NCI-H2196 treated with DMSO at 0.1 percent for 48 hours (cell line): ENCODE results near the gene CRYBA4.
"Not testable (repeated sequence)": the region's sequence is repeated elsewhere in the genome, so short reads cannot be mapped to it uniquely, and the experiment has no call there.

Experiments used
- DNase-seq: peaks from one replicate; lab custom pipeline; 2025; ENCODE audit not compliant: unreplicated experiment; lab: John Stamatoyannopoulos, UW

The CRYBA4 gene

GRCh38 chr22:26593763-26594162 is 28.0 kb upstream of the CRYBA4 start:
- DNase-seq, result no peak

- DNase-seq, result no peak
Observed at GRCh38 chr22:26597026-26597425, 24.7 kb upstream of the CRYBA4 start.

GRCh38 chr22:26597480-26597879 is 24.3 kb upstream of the CRYBA4 start:
- DNase-seq, result no peak

DNA sequence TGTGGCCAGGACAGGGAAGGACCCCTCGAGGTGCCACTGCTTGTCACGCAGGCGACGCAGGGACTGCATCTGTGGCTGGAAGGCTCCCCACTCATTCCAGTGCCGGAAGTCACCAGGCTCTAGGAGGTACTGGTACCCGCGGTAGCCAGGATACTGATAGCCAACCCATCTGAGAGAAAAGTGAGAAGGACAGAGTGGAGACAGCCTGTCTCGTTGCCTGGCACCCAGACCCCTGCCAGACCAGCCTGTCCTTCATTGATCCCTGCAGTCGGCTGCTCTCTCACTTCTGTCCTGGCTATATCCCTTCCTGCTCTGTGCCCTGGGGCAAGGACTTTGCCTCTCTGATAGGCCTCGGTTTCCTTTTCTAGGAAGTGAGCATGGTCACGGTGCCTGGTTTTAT is 22.3 kb upstream of the CRYBA4 start:
- DNase-seq, result no peak

GRCh38 chr22:26601726-26602125 is 20.0 kb upstream of the CRYBA4 start:
- no peak for DNase-seq

DNA sequence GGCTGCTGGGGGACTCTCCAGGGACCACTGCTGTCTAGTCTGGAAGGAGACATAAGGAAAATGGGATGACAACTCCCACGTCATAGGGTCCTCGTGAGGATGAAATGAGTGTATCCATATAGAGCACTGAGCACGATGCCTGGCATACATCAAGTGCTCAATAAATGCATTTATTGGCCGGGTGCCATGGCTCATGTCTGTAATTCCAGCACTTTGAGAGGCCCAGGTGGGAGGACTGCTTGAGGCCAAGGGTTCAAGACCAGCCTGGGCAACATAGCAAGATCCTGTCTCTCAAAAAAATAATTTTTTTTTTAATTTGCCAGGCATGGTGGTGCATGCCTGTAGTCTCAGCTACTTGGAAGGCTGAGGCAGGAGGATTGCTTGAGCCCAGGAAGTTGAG is 19.6 kb upstream of the CRYBA4 start:
- no peak for DNase-seq

DNA sequence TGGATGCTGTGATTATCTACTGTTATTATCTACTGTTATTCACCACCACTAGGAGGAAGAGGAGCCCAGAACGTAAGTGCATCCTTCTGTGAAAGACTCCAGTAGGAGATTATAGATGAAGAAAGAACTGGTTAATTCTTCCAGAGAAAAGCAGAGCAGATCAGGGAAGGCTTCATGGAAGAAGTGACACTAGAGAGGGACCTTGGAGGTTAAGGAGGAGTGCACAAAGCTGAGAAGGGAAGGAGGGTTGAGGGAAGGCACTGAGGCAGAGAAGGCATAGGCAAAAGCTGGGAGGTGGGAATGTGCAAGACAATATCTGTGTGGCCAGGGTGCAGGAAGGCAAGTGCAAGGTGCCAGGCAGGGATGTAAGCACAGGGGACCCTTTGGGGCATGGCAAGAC is 17.4 kb upstream of the CRYBA4 start:
- no peak for DNase-seq

DNA sequence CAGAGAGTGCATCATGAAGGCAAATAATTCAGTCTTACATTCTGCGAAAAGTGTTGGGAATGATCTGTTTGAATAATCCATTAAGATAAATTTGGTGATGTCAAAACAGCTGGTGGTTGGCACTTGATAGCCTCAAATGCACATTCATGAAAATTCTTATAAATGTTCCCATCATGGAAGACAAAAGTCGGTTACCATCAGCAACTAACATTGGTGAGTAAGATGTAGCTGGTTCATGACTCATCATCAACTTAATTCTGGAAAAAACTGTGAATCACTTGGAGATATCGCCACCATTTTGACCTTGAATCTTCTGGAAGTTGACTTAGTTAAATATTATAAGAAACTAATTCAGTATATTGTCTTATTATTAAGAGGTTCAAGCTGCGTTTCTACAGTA is 15.2 kb upstream of the CRYBA4 start:
- DNase-seq, result no peak

DNA sequence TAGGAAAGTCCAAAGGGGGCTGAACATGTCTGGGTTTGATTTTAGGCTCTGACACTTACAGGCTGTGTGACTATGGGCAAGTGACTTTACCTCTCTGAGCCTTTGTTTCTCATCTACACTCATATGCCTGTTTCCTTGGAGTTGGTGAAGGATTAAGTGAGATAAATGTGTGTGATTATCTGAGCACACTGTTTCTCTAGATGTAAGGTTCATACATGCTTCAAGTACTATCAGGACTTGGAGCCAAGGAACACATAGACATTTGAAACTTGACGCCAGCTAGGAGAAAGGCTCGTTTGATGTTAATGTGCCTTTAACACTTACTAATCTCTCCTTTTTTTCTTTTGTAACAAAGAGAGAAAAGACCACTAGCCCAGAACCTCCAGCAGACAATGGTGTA is 13.6 kb upstream of the CRYBA4 start:
- DNase-seq, result no peak

GRCh38 chr22:26609287-26609686 is 12.5 kb upstream of the CRYBA4 start:
- DNase-seq, result no peak

DNA sequence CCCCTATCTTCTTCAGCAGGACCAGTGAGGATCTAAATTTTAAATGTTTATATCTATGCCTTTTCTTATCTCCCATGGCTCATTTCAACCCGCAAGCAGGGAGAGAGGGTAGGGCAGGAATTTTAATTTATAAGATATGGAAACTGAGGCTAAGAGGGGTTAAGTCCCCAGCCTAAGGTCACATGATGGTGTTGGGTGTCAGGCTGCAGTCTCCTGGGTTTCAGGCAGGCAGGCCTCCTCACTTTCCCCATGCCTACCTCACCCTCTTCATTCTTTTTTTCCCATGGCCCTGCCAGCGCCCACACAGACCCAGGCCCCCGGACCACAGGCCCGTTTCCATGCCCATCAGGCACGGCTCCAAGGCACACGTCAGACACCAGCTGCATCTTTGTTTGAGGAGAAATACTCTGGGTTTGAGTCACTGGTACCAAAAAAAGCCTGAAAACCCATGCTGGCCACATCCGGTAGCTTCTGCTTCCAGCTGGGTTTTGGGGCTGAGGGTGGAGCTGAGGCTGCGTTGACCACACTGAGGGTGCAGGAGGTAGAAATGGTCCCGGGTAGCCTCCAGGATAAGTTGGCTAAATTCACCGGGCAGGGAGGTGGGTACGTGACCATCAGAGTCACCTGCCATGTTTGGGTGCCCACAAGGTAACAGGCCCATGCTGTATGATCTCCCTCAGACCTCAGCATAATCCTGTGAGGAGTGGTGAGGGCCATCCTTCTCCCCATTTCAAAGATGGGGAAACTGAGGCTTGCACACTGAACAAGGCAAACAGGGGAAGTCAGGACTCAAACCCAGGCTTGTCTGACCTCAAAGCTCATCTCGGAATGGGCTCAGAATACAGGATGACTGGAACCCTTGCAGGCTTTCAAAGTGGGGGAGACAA is 11.4 kb upstream of the CRYBA4 start:
- DNase-seq, result no peak

DNA sequence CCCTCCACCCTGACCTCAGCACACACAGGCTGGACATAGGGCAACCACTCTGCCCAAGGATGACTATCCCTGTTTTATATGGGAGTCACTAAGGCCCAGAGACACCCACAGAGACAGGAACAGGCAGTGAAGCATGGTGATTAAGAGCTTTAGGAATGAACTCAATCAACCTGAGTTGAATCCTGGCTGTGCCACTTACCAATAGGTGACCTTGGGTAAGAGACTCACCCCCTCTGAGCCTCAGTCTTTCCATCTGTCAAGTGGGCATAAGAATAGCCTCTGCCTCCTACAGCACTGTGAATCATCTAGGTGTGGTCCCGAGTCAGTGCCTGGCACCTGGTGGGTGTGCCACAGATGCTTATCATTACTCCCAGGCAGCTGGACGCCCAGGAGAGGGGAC is 10.8 kb upstream of the CRYBA4 start:
- no peak for DNase-seq

DNA sequence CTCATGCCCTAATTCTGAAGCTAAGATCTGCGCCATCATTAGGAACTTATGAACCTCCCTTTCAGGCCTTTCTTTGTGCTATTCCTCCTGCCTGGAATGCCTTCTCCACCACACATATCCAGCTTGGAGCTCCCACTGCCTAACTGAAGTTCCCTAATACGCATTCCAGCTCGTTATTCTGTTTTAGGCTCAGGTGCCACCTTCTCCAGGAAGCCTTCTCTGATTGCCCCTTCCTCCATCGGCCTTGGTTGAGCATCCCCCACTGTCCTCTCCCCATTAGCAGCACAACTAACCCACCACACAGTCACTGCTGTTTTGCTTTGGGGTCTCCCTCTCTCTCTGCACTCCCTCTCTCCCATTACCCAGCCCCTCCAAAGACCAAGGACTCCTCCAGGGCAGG is 9.1 kb upstream of the CRYBA4 start:
- DNase-seq, result no peak

GRCh38 chr22:26613753-26614152 is 8.0 kb upstream of the CRYBA4 start:
- DNase-seq, result not testable (repeated sequence)

- no peak for DNase-seq
Observed at GRCh38 chr22:26614322-26614721, 7.4 kb upstream of the CRYBA4 start.

DNA sequence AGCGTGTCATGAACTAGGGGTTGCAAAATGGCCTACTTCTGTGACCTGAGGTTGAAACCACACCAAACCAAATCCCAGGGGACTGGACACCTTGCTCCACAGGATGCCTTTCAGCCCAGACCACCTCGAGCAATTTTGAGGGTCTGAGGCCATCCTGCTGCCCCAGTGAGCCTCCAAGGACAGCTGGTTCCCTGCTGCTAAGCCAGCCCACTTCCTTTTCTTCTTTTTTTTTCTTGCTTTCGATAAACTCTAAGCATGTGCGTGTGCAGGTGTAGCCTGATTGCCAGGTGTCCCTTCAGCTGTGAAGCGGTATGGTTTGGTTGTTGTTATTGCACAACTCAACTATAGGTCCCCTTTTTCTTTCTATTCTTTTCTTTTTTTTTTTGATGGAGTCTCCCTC is 6.6 kb upstream of the CRYBA4 start:
- DNase-seq, result no peak

- no peak for DNase-seq
Observed at GRCh38 chr22:26615830-26616435, 5.8 kb upstream of the CRYBA4 start.

GRCh38 chr22:26616650-26617049 is 5.1 kb upstream of the CRYBA4 start:
- DNase-seq, result no peak

GRCh38 chr22:26617271-26618199 is 4.2 kb upstream of the CRYBA4 start, which contains the start of gene CRYBB1:
CRYBB1 (minus strand) TSS chr22:26618027; CDS start chr22:26616319, 1,708 bp downstream.
- no peak for DNase-seq

- no peak for DNase-seq
Observed at GRCh38 chr22:26618455-26618854, 3.3 kb upstream of the CRYBA4 start.

DNA sequence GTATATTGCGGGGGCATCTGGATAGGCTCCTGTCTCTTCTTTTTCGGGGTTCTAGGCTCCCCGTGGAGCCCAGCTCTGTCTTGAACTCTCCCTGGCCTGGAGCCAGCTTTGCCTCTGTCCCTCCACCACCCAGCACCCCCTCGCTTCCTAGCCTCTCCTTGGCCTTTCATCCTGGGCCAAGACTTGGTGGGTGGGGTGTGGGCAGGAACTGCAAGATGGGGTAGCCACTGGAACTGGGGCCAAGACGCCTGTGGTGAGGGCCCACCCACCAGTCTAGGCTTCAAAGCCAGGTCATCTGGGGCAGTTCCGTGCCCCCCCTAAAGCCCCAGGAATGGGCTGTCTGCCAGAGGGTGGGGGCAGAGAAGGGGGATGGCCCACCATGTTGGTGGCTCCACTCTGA is 2.3 kb upstream of the CRYBA4 start:
- no peak for DNase-seq
